DMS153 (cell line): Measurements from ENCODE around the gene AGER.
"Not testable (repeated sequence)": the region's sequence is repeated elsewhere in the genome, so short reads cannot be mapped to it uniquely, and the experiment has no call there.

ENCODE experiments used
- DNase-seq: peaks from one replicate; lab custom pipeline; 2025; lab: John Stamatoyannopoulos, UW

Gene AGER

GRCh38 chr6:32148289-32149091, 35.6 kb downstream of the AGER start:
- DNase-seq = no peak

- no peak for DNase-seq
Measured at GRCh38 chr6:32147401-32148132, 36.5 kb downstream of the AGER start.

- no peak for DNase-seq
Measured at GRCh38 chr6:32146687-32147086, 37.4 kb downstream of the AGER start.

GRCh38 chr6:32146287-32146686, 37.8 kb downstream of the AGER start:
- no peak for DNase-seq

- DNase-seq = not testable (repeated sequence)
Measured at GRCh38 chr6:32144238-32144637, 39.8 kb downstream of the AGER start.

- DNase-seq = no peak
Measured at GRCh38 chr6:32140420-32141046, 43.5 kb downstream of the AGER start.

GRCh38 chr6:32139590-32139989, 44.5 kb downstream of the AGER start:
- no peak for DNase-seq

- no peak for DNase-seq
Measured at GRCh38 chr6:32137454-32137853, 46.6 kb downstream of the AGER start.

GRCh38 chr6:32133786-32134185, 50.3 kb downstream of the AGER start:
- DNase-seq = no peak

GRCh38 chr6:32132110-32132509, 51.9 kb downstream of the AGER start:
- no peak for DNase-seq

- no peak for DNase-seq
Measured at GRCh38 chr6:32131439-32131948, 52.6 kb downstream of the AGER start.
